Tibial nerve (tissue), 4 donors: Measurements from ENCODE around the gene COL4A3. TPM values are rescaled to one million over a fixed set of nuclear protein-coding genes. Genes with fewer than 3 reads are reported as not detected.

Experiments
- DNase-seq, 2 donors: peaks; one replicate each; pipeline ENCODE4 v3.0.0-alpha.2; 2019; ENCODE audit warnings: low spot score in 2 of 2
- H3K27ac ChIP-seq, 4 donors: fragments of 200-600 bp; sonication (generic) in 3 of 4; one replicate each; pipeline ENCODE4 v1.5.1; 2017 to 2019; ENCODE audit warnings: mild to moderate bottlenecking in 1 of 4
- H3K27me3 ChIP-seq, 2 donors: fragments of 200-600 bp; sonication (generic) in 1 of 2; one replicate each; pipeline versions ENCODE4 v1.5.1 to v1.6.0; 2017 to 2019
- H3K36me3 ChIP-seq, 3 donors: fragments of 200-600 bp; sonication (generic); one replicate each; pipeline ENCODE4 v1.5.1; 2018 to 2019
- H3K4me1 ChIP-seq, 4 donors: fragments of 200-600 bp; sonication (generic) in 3 of 4; one replicate each; pipeline ENCODE4 v1.5.1; 2017 to 2019
- H3K4me3 ChIP-seq, 4 donors: fragments of 200-600 bp; sonication (generic) in 3 of 4; one replicate each; pipeline ENCODE4 v1.5.1; 2017 to 2019; ENCODE audit warnings: mild to moderate bottlenecking in 1 of 4, moderate library complexity in 1 of 4
- H3K9me3 ChIP-seq, 4 donors: fragments of 200-600 bp; sonication (generic) in 3 of 4; one replicate each; pipeline ENCODE4 v1.5.1; 2017 to 2019
- EP300 ChIP-seq, 2 donors: sonication (generic); formaldehyde crosslinking; IDR thresholded peaks; one replicate each; pipeline ENCODE4 v1.6.1; 2017; ENCODE audit warnings: antibody characterized with exemption in 2 of 2, mild to moderate bottlenecking in 1 of 2
- POLR2A ChIP-seq, 2 donors: fragments of 450-650 bp; IDR thresholded peaks; one replicate each; pipeline ENCODE4 v1.6.1; 2017; ENCODE audit warnings: antibody characterized with exemption in 2 of 2, mild to moderate bottlenecking in 2 of 2, moderate library complexity in 2 of 2
- WGBS, 2 donors: methylation state at CpG; one replicate each; pipeline ENCODE4 v1.1.5; 2018; 5-methylcytosine and 5-hydroxymethylcytosine counted together
- total RNA-seq, 4 donors: library from RNA; depleted of rRNA; stranded (reverse); fragments of >200 nt; gene quantifications; one replicate each; pipeline ENCODE4 v1.1.0, GENCODE V29; 2016
- TF ChIP-seq, protein P1 (sequence below), 5 experiments: fragments of 200-600 bp in 3 of 5; fragments of 450-650 bp in 2 of 5; sonication (generic) in 3 of 5; IDR thresholded peaks; one replicate each; pipeline ENCODE4 v1.5.1; 2016 to 2019; ENCODE audit warnings: antibody characterized with exemption in 5 of 5, mild to moderate bottlenecking in 3 of 5, moderate library complexity in 2 of 5

Gene COL4A3
- total RNA-seq, 4 donors from 2014 or later, result 3.9 to 8.6 (median 7.6) TPM

DNA sequence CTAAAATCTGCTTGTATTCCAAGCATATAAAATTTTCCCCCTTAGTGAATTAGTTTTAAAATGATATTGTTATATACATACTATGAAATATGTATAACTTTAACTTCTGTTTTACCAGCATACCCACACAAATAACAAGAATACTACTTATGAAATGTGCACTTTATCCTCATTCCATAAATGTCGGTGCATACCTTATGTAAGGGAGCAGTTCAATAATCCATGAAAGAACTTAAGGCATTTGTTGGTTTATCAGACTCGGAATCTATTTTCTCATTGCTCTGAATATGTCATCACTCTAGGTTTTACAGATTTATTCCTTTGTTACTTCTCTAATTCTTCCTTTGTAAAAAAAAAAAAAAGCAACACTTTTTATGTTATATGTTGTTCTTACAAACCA lies 148.2 kb downstream of the COL4A3 start:
- Histone ChIP-seq H3K4me3 (no peak overlapping the region), H3K36me3 (no peaks in the 10 kb centered on the region), H3K4me1 (no peaks in the 10 kb centered on the region), H3K9me3 (no peaks in the 10 kb centered on the region), H3K27ac (no peak overlapping the region), H3K27me3 (no peaks in the 10 kb centered on the region)
- no peak for DNase-seq
- 28 to 35% methylated on average over 2 of the region's 2 CpGs for WGBS, 2 donors
- TF ChIP-seq, protein P1, sequence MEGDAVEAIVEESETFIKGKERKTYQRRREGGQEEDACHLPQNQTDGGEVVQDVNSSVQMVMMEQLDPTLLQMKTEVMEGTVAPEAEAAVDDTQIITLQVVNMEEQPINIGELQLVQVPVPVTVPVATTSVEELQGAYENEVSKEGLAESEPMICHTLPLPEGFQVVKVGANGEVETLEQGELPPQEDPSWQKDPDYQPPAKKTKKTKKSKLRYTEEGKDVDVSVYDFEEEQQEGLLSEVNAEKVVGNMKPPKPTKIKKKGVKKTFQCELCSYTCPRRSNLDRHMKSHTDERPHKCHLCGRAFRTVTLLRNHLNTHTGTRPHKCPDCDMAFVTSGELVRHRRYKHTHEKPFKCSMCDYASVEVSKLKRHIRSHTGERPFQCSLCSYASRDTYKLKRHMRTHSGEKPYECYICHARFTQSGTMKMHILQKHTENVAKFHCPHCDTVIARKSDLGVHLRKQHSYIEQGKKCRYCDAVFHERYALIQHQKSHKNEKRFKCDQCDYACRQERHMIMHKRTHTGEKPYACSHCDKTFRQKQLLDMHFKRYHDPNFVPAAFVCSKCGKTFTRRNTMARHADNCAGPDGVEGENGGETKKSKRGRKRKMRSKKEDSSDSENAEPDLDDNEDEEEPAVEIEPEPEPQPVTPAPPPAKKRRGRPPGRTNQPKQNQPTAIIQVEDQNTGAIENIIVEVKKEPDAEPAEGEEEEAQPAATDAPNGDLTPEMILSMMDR (IDR thresholded peaks at IDR 0.05), result no peak
- TF ChIP-seq POLR2A (IDR thresholded peaks at IDR 0.05), result no peak
- no peak for TF ChIP-seq EP300 (IDR thresholded peaks at IDR 0.05)

DNA sequence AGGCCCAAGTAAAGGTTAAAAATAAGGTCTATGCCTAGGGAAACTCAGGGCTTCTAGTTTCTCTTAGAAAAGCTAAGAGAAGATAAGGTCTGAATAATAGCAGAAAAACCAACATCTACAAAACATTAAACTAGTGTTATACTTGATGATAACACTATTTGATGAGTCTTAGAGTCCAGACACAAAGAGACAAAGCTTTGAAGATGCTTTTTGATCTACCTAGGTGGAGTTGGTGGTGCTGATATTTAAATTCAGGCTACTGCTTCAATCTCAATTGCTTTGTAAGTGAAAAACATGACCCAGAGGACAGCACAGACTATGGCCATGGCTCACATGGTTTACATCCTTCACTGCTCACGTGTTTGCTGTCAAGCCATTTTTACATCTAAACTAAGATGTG lies 148.9 kb downstream of the COL4A3 start:
- 93 to 96% methylated on average over 1 of the region's 1 CpG for WGBS, 2 donors
- no peak overlapping the region for H3K27ac ChIP-seq
- no peaks in the 10 kb centered on the region for H3K27me3 ChIP-seq
- H3K9me3 ChIP-seq, result no peaks in the 10 kb centered on the region
- DNase-seq, result no peak
- TF ChIP-seq EP300 (IDR thresholded peaks at IDR 0.05) (no peak), POLR2A (IDR thresholded peaks at IDR 0.05) (no peak)
- TF ChIP-seq, protein P1 (IDR thresholded peaks at IDR 0.05), result no peak
- H3K36me3 ChIP-seq, result no peaks in the 10 kb centered on the region
- H3K4me1 ChIP-seq, result no peaks in the 10 kb centered on the region
- H3K4me3 ChIP-seq, result no peak overlapping the region

DNA sequence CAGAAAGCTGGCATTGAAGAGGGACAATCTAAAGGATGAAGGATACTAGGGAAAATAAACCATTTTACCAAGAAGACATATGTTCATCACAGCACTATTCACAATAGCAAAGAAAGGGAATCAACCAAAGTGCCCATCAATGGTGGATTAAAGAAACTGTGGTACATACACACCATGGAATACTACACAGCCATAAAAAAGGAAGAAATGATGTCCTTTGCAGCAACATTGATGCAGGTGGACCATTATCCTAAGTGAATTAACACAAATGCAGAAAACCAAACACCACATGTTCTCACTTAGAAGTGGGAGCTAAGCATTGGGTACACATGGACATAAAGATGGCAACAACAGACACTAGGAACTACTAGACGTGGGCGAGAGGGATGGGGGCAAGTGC lies 153.4 kb downstream of the COL4A3 start:
- no peak for DNase-seq
- no peak for TF ChIP-seq POLR2A (IDR thresholded peaks at IDR 0.05)
- no peak for TF ChIP-seq EP300 (IDR thresholded peaks at IDR 0.05)
- TF ChIP-seq, protein P1 (IDR thresholded peaks at IDR 0.05), result no peak
- no peak overlapping the region for H3K4me3 ChIP-seq
- H3K27ac ChIP-seq, result no peak overlapping the region
- H3K9me3 ChIP-seq, result no peaks in the 10 kb centered on the region
- H3K27me3 ChIP-seq, result no peaks in the 10 kb centered on the region
- WGBS, 2 donors, result 93 to 95% methylated on average over 2 of the region's 2 CpGs
- peaks cover 0 to 7% (median 0%) of the 10 kb centered on the region in 3 donors for H3K36me3 ChIP-seq
- H3K4me1 ChIP-seq, result no peaks in the 10 kb centered on the region

DNA sequence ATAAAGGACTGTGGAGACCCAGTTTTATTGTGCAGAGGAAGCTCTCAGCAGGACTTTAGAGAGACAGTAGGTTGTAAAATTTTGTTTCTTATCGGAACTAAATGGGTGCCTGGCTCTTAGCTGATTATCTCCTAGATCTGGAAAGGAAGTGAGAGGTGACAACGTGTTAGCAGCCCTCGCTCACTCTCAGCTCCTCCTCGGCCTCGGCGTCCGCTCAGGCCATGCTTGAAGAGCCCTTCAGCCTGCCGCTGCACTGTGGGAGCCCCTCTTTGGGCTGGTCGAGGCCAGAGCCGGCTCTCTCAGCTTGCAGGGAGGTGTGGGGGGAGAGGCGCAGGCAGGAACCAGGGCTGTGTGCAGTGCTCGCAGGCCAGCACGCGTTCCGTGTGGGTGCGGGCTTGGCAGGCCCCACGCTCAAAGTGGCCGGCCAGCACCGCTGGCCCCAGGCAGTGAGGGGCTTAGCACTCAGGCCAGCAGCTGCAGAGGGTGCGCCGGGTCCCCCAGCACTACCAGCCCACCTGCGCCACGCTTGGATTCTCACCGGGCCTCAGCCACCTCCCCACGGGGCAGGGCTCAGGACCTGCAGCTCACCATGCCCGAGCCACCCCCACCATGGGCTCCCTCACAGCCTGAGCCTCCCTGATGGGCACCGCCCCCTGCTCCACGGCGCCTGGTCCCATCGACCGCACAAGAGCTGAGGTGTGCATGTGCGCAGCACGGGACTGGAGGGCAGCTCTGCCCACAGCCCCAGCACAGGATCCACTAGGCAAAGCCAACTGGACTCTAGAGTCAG lies 156.1 kb downstream of the COL4A3 start:
- TF ChIP-seq POLR2A (IDR thresholded peaks at IDR 0.05) (no peak), EP300 (IDR thresholded peaks at IDR 0.05) (no peak)
- TF ChIP-seq, protein P1 (IDR thresholded peaks at IDR 0.05), result no peak
- DNase-seq, result no peak
- Histone ChIP-seq H3K36me3 (peaks cover 0 to 7% (median 0%) of the 10 kb centered on the region in 3 donors), H3K4me1 (peaks cover 0 to 5% (median 0%) of the 10 kb centered on the region in 4 donors), H3K27me3 (no peaks in the 10 kb centered on the region), H3K27ac (no peak overlapping the region), H3K9me3 (no peaks in the 10 kb centered on the region), H3K4me3 (no peak overlapping the region)
- 90 to 92% methylated on average over 21 to 26 of the region's 33 CpGs for WGBS, 2 donors

DNA sequence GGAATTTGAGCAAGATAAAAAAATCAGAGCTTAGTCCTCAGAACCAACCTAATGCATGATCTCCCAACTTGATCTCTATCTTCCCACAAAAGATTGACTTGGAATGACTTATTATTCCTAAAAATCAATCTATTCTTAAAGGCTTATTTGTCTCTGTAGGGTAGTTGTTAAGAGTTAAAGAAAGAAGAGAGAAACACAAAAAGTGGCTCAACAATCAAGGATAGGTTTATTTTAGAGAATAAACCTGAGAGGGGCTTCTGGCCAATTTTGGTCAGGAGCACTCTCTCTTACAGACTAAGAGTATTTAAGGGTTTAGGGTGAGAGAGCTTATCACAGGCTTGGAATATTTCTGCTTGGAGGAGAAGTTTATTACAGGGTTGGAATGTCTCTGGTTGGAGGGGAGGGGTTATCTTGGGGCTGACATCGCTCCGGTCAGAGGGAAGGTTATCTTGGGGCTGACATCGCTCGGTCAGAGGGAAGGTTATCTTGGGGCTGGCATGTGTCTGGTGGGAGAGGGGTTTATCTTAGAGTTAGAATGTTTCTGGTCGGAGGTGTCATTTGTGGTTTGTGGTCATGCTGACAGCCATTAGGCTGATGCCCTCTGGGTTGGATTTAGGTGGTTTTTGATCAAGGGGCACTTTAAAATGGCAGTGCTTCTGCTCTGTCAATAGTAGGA lies 158.2 kb downstream of the COL4A3 start:
- Histone ChIP-seq H3K4me1 (peaks cover 0 to 26% (median 8%) of the 10 kb centered on the region in 4 donors), H3K36me3 (peaks cover 0 to 7% (median 0%) of the 10 kb centered on the region in 3 donors), H3K27me3 (no peaks in the 10 kb centered on the region), H3K27ac (no peak overlapping the region), H3K9me3 (no peaks in the 10 kb centered on the region), H3K4me3 (no peak overlapping the region)
- WGBS, 2 donors, result 93 to 94% methylated on average over 5 of the region's 5 CpGs
- DNase-seq, result no peak
- TF ChIP-seq POLR2A (IDR thresholded peaks at IDR 0.05) (no peak), EP300 (IDR thresholded peaks at IDR 0.05) (no peak)
- TF ChIP-seq, protein P1 (IDR thresholded peaks at IDR 0.05), result no peak
